Measurements from ENCODE around the gene CENPX.
A peak's percentile ranks its signal among the peaks of the same experiment; 100 is the strongest.

The CENPX gene

GRCh38 chr17:81993729-81994592 lies 28.7 kb downstream of the CENPX start:
- no peak overlapping the region for H3K4me3 ChIP-seq (ENCODE audit: control insufficient read depth, low read depth, low read length)
- no peak for TF ChIP-seq CTCF (conservative IDR thresholded peaks at IDR 0.05; ENCODE audit: control insufficient read depth, insufficient read depth, low read depth, low read length)

GRCh38 chr17:81992306-81993102 lies 30.2 kb downstream of the CENPX start:
- no peak overlapping the region for H3K4me3 ChIP-seq (ENCODE audit: control insufficient read depth, low read depth, low read length)
- no peak for DNase-seq (ENCODE audit: low read depth)
- no peak for TF ChIP-seq CTCF (conservative IDR thresholded peaks at IDR 0.05; ENCODE audit: control insufficient read depth, insufficient read depth, low read depth, low read length)

More at GRCh38 chr17:81993729-81994592, 28.7 kb downstream of the CENPX start:
- no peak for DNase-seq (ENCODE audit: low read depth)

- DNase-seq (ENCODE audit: low read depth): peak; percentile 22
- H3K4me3 ChIP-seq (ENCODE audit: control insufficient read depth, low read depth, low read length): no peak overlapping the region
- TF ChIP-seq CTCF (conservative IDR thresholded peaks at IDR 0.05; ENCODE audit: control insufficient read depth, insufficient read depth, low read depth, low read length): no peak
These were observed 30.9 kb downstream of the CENPX start for GRCh38 chr17:81991684-81992305.

- H3K4me3 ChIP-seq (ENCODE audit: control insufficient read depth, low read depth, low read length): no peak overlapping the region
- TF ChIP-seq CTCF (conservative IDR thresholded peaks at IDR 0.05; ENCODE audit: control insufficient read depth, insufficient read depth, low read depth, low read length): no peak
- DNase-seq (ENCODE audit: low read depth): no peak
These were observed 31.6 kb downstream of the CENPX start for GRCh38 chr17:81990836-81991683.

GRCh38 chr17:81987161-81987770 lies 35.4 kb downstream of the CENPX start:
- no peak overlapping the region for H3K4me3 ChIP-seq (ENCODE audit: control insufficient read depth, low read depth, low read length)
- no peak for DNase-seq (ENCODE audit: low read depth)
- no peak for TF ChIP-seq CTCF (conservative IDR thresholded peaks at IDR 0.05; ENCODE audit: control insufficient read depth, insufficient read depth, low read depth, low read length)
